Sciatic nerve (tissue), 2 donors: Measurements from ENCODE around the gene MAN2A2. TPM values are rescaled to one million over a fixed set of nuclear protein-coding genes. Genes with fewer than 3 reads are reported as not detected.

Source experiments
- ATAC-seq: fragments of 200-7000 bp; cut with Tn5 transposase; one replicate; pipeline ENCODE4 v1.9.1; 2020; ENCODE audit warnings: mild to moderate bottlenecking, moderate library complexity
- DNase-seq: peaks from one replicate; pipeline ENCODE4 v3.0.0-alpha.2; 2020; ENCODE audit warnings: low spot score
- intact Hi-C: fragments of 100-400 bp; cut with DNase I; formaldehyde crosslinking; loops from one replicate; pipeline ENCODE4 v1.14.2; 2022
- total RNA-seq: library from RNA; stranded (reverse); fragmentation: NEBNext Ultra II Directional; extraction: Animal tissue kit (Norgen Biotek cat#: 25700); gene quantifications from one replicate; pipeline ENCODE4 v1.2.1, GENCODE V29; 2021
- donor health status: DM: no; HTN: no; CAD: no.
- donor health status: DM: no; HTN: no; CAD: no.

MAN2A2 gene
- 150 TPM for total RNA-seq

GRCh38 chr15:90902840-90903732 lies at the start of gene MAN2A2:
Gene MAN2A2, plus strand, starts transcription at chr15:90903302. Its CDS starts 906 bp downstream, at chr15:90904208.
- DNase-seq = peak; percentile 83

DNA sequence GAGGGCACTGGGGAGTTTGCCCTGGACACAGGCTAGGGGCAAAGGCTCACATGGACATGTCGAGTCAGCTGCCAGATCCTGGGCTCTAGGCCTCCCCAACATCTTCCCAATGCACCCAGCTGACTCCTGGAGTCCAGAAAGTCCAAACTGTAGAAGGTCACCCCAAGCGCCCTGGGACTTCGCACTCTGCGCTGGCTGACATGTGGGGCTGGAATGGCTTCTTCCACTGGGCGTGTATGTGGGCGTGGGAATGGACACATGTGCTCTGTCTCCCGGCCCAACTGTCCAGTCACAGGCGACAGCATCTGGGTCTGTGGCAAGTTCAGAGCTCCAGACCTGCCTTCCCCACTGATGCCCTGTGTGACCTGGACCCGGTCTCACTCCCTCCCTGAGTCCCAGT lies 48.0 kb upstream of the MAN2A2 start:
- ATAC-seq = no peak
- DNase-seq = no peak
- intact Hi-C loops = no loop called here

More at GRCh38 chr15:90902840-90903732, at the start of gene MAN2A2:
- peak; percentile 50 for ATAC-seq
- intact Hi-C loops = loop anchor here (2.0 kb wide), 1 partner anchor 32 kb away; the partner anchor contains the start of gene UNC45A

DNA sequence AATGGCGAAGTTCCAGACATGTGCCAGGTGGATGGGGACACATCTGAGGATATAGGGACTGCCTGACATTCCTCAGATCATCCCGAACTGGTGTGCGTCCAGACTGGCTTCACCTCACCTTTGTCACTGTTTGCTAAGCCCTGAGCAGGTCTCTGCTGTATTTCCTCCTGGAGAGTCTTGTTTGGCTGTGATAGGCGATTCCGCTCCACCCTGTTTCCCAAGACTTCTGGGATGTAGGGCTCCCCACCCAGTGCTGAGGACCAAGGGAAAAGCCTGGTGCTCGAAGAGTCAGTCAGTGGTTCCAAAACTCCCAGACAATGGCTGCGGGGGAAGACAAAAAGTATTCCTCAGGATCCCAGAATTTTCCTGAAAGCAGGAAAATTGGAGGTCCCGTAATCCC lies 45.8 kb upstream of the MAN2A2 start:
- DNase-seq (no peak), ATAC-seq (no peak)
- intact Hi-C loops = no loop called here

GRCh38 chr15:90857883-90858443 lies 45.1 kb upstream of the MAN2A2 start:
- DNase-seq = no peak
- intact Hi-C loops = no loop called here
- no peak for ATAC-seq

DNA sequence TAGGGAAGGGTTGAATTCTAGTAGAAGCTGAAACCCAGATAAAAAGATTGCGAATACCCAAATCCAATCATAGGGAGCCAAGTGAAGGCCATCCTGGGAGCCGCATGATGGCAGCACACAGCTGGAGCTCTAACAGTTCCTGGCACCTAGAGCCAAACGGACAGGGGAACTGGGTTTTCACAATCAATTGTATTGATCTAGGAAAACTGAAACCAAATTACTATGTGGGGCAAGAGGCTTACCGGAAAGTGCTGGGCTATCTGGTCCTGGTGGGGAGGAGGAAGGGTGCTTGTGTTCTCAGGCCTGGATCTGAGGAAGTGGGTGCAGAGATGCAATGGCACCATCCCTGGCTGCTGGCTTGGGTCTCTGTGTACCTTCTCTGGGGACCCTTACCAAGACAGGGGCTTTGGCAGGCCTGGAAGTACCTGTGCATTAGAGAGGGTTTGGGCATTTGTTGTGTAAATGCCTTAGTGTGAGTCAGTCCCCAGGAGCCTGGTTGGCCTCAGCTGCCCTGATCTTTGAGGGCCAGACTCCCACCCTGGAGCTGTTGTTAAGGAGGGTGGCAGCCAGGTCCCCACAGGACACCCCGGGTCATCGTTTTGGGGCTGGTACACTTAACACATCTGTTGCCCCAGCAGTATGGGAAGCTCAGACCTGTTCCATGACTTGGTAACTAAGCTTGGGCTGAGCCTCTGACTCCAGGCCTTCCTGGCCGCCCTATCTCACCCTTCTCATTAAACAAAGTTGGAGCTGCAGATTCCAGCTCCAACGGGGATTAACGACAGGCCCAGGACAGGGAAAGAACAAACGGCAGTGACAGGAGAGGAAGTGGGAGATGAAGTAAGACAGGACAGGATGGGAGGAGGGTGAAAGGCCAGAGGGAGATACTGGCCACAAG lies 43.6 kb upstream of the MAN2A2 start:
- intact Hi-C loops = no loop called here
- no peak for ATAC-seq

DNA sequence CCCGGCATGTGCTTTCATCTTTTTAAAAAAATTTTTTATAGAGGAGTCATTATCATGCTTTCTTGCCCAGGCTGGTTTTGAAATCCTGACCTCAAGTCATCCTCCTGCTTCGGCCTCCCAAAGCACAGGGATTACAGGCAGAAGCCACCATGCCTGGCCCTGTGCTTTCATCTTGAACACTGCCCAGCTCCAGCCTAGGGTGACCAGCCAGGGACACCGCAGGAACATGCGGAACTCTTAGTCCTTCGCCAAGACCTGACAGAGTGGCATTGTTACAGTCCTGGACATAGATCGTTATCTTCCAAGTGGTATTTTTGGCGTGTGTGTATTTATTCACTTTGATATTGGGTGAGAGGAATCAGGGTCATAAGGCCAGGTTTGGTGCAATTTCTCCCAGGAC lies 42.7 kb upstream of the MAN2A2 start:
- no peak for DNase-seq
- ATAC-seq = no peak
- intact Hi-C loops = no loop called here

More for the DNA sequence above, 43.6 kb upstream of the MAN2A2 start:
- DNase-seq = no peak

GRCh38 chr15:90860942-90861675 lies 42.0 kb upstream of the MAN2A2 start:
- DNase-seq = no peak
- intact Hi-C loops = no loop called here
- no peak for ATAC-seq

DNA sequence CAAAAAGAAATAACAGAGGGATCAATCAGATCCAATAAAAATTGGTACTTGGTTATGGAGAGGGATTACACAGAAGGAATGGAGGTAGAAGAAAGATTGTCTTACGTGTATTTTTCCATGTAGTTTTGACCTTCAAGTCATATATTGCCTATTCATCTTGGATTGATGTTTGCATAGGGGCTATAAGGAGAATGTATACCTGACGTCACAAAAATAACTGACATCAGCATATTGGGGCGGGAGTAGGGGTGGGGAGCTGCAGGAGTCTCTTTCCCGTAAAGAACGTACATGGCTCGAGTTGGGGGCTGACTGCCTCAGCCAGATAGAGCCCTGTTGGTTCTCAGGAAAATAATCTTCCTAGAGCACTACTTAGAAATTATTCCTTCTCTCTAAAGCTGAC lies 40.6 kb upstream of the MAN2A2 start:
- DNase-seq (no peak), ATAC-seq (no peak)
- intact Hi-C loops = no loop called here

DNA sequence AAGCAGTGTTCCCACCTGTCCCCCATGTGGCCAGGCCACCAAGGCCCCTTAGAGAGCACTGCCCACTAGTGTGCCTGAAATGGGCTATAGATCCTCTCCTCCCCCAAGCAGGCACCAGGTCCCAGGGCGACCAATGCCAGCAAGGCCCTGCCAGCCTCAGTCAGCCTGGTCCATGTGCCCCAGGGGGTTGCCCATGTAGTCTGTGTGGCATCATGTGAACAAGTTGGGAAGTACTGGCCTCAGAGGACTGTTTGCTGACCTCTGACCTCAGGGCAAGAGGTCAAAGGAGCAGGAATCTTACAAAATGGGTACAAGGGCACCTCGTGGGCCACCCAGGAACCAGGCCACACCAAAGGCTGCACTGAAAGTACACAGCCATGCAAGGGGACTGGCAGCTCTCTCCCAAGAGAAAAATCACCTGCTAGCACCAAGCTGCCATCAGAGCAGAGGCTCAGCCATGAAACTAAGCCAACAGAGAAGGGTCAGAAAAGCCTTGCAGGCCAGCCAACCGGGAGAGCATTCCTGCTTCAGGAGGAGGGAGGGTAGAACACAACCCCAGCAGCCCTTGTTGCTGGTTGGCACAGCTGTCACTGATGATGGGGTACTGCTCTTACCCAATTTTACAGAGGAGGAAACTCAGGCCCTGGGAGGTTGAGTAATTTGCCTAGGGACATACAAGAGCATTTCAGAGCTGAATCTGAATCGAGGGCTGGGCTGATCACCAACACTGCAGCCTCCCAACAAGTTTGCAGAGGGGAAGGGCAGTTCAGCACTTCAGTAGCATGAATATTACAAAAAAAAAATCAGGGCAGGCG lies 39.9 kb upstream of the MAN2A2 start:
- DNase-seq (no peak), ATAC-seq (peak; percentile 40)
- intact Hi-C loops = no loop called here

GRCh38 chr15:90863987-90864386 lies 39.1 kb upstream of the MAN2A2 start:
- intact Hi-C loops = no loop called here
- no peak for ATAC-seq

DNA sequence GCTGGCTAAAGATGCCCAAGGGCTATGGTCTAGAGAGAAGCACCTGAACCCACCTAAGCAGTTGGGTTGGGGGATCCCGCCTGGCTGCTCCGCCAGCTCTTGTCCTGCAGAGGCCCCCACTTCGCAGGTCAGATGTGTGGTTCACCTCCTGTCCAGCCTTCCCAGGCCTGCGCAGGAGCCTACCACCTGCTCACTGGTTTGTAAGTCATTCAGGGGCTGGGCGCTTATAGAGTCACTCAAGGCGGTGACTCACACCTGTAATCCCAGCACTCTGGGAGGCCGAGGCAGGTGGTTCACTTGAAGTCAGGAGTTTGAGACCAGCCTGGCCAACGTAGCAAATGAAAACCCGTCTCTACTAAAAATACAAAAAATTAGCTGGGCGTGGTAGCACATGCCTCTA lies 38.6 kb upstream of the MAN2A2 start:
- no peak for ATAC-seq
- no peak for DNase-seq
- intact Hi-C loops = no loop called here

More at GRCh38 chr15:90863987-90864386, 39.1 kb upstream of the MAN2A2 start:
- DNase-seq = no peak

DNA sequence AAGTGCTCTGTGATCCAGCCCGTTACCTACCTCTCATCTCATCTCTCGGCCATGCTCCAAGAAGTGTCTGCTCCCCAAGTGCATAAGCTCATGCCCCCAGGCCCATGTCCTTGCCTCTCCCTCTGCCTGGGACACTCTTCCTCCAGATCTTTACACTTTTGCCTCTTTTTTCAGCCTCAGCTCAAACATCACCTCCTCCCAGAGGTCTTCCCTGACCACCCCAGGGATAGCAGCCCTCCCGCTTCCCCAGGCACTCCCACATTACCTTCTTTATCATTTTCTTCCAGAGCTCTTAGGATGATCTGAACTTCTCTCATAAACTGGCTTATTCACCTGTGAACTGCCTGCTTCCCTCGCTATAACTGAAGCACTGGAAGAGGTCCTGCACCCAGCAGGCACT lies 37.4 kb upstream of the MAN2A2 start:
- intact Hi-C loops = no loop called here
- ATAC-seq = no peak
- DNase-seq = no peak

DNA sequence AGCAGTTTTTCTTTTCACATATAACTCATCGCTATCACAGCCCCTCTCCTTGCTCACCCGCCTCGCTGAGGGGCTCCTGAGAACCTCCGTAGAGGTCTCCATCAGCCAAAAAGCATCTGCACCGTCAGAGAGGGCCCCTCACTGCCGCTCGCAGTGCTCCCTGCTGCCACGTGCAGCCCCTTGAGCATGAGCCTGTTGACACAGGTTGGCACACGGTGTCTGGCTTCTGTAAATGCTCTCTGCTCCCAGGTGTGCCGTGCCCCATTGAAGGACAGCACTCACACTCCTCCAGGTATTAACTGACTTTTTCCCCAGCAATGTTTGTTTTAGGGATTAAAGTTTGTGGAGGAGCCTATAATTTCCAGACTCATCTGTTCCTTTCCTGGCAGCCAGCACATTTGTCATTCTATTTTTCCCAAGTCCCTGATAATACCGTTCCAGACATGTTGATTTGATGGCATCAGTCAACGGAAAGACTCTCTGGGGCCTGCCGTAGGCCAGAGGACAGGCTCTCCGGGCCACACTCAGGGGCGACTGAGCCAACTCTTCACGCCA lies 36.9 kb upstream of the MAN2A2 start:
- intact Hi-C loops = no loop called here
- DNase-seq (no peak), ATAC-seq (no peak)

GRCh38 chr15:90866800-90867199 lies 36.3 kb upstream of the MAN2A2 start:
- ATAC-seq = no peak
- intact Hi-C loops = no loop called here
- no peak for DNase-seq

- ATAC-seq = no peak
- intact Hi-C loops = no loop called here
Observed at GRCh38 chr15:90868261-90868689, 34.8 kb upstream of the MAN2A2 start, which contains the start of gene FURIN. Gene FURIN, plus strand, starts transcription at chr15:90868588. Its CDS starts 7,153 bp downstream, at chr15:90875741.

DNA sequence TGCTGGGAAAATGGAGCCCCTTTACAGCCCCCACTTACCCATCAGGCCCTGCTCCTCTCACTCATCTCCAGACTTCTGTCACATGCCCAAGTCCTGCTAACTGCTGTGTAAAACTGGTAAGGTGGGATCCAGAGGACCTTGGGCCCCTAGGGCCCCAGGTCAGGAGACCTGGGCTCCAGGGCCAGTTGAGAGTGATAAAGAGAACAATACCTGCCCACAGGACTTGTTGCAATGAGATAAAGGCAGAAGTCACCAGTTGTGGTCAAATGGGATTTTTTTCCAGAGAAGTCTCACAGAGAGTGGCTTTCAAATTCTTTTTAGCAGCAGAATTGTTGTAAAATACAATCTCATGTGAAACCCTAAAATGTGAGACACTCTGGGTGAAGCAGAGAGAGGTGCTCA lies 34.0 kb upstream of the MAN2A2 start:
- ATAC-seq (no peak), DNase-seq (no peak)
- intact Hi-C loops = no loop called here

More at GRCh38 chr15:90868261-90868689, 34.8 kb upstream of the MAN2A2 start, which contains the start of gene FURIN:
- DNase-seq = no peak

DNA sequence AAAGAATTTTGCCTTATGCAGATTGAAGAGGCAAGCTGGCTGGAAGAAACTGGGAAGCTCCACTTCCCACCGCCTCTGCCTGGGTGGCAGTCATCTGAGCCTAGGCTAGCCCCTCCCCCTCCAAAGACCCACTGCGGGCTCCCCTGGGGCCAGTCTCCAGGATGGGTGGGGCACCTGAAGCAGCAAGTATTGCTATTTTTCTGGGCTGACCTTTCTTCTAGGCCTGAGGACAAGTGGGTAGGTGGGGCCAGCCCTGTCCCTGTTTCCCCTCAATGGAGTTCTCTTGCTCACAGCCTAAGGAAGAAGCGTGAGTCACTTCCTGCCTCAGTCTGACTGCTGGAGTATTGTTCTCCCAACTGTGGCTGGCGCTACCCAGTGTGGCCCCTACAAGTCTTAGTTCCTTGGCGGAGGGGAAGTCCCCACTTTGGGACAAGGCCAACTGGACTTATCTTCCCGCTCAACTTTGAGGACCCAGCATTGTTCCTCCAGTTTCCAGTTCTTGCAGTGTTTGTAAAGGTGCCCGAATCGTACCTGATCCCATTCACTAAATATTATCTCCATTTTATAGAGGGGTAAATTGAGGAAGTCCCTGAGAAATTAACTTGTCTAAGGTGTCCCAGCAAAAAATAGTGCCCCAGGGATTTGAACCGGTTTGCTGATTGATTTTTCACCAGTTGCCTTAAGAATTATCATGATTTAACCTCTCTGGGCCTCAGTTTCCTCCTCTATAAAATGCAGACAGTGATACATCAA lies 33.3 kb upstream of the MAN2A2 start:
- intact Hi-C loops = no loop called here
- peak; percentile 80 for ATAC-seq
- DNase-seq = peak; percentile 82
